ENCODE results near the gene MCU.
"Not testable (repeated sequence)": the region's sequence is repeated elsewhere in the genome, so short reads cannot be mapped to it uniquely, and the experiment has no call there.

Gene MCU

DNA sequence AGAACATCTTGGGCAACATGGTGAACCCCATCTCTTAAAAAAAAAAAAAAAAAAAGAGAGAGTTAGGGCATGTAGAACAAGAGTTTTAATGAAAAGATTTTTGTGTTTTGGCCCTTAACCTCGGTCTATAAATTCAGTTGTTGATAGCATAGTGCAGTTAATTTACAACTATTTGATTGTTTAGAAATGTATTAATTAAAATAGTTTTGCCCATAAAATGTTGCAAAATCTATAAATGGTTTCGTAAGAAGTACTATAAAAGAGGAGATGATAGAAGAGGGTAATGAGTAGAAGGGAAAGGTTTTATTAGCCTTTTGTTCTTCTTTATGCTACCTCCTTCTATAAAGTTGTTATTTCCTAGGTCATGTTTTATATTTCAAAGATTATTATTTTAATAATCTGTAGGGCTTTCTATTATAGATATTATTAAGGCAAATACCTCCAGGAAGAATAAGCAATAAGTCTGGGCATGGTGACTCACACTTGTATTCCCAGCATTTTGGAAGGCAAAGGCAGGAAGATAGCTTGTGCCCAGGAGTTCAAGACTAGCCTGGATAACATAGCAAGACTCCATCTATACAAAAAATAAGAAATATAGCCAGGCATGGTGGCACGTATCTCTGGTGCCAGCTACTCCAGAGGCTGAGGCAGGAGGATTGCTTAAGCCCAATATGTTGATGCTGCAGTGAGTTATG, 73.3 kb downstream of the MCU start:
- Histone ChIP-seq H3K9me3 (no peaks in the 10 kb centered on the region), H3K4me3 (no peak overlapping the region), H3K4me1 (no peaks in the 10 kb centered on the region), H3K36me3 (replicated peaks) (no peaks in the 10 kb centered on the region), H3K27me3 (ENCODE audit: low read depth) (no peaks in the 10 kb centered on the region)
- in situ Hi-C loops (cut with MboI; ENCODE audit: low sequenced_read_pairs) = no loop called here
- no peak for DNase-seq (ENCODE audit: low spot score in 2 of 2)

GRCh38 chr10:72771195-72771594, 79.3 kb downstream of the MCU start:
- H3K36me3 ChIP-seq (replicated peaks); H3K4me1 ChIP-seq; H3K4me3 ChIP-seq; in situ Hi-C loops (cut with MboI; ENCODE audit: low sequenced_read_pairs); H3K9me3 ChIP-seq; H3K27me3 ChIP-seq (ENCODE audit: low read depth); DNase-seq (ENCODE audit: low spot score in 2 of 2): not testable (repeated sequence)

- Histone ChIP-seq H3K27me3 (ENCODE audit: low read depth) (no peaks in the 10 kb centered on the region), H3K4me3 (no peak overlapping the region), H3K4me1 (no peaks in the 10 kb centered on the region), H3K36me3 (replicated peaks) (no peaks in the 10 kb centered on the region), H3K9me3 (no peaks in the 10 kb centered on the region)
- in situ Hi-C loops (cut with MboI; ENCODE audit: low sequenced_read_pairs) = no loop called here
- peak in 1 of 2 experiments; percentile 23 for DNase-seq (ENCODE audit: low spot score in 2 of 2)
Observed at GRCh38 chr10:72772031-72772430, 80.1 kb downstream of the MCU start.

DNA sequence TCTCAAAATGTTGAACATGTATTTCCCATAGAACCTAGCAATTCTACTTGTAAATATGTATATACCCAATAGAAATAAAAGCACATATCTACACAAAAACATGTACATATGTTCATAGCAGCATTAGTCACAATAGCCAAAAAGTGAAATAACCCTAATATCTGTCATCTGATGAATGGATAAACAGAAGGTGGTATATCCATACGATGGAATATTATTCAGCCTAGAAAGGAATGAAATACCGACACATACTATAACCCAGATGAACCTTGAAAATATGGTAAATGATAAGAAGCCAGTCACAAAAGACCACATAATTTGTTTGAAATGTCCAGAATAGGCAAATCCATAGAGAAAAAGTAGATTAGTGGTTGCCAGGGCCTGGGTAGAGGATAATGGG, 87.9 kb downstream of the MCU start:
- Histone ChIP-seq H3K36me3 (replicated peaks) (no peaks in the 10 kb centered on the region), H3K4me1 (peaks cover 35% of the 10 kb centered on the region), H3K4me3 (no peak overlapping the region), H3K9me3 (no peaks in the 10 kb centered on the region), H3K27me3 (ENCODE audit: low read depth) (no peaks in the 10 kb centered on the region)
- DNase-seq (ENCODE audit: low spot score in 2 of 2) = no peak
- in situ Hi-C loops (cut with MboI; ENCODE audit: low sequenced_read_pairs) = no loop called here

DNA sequence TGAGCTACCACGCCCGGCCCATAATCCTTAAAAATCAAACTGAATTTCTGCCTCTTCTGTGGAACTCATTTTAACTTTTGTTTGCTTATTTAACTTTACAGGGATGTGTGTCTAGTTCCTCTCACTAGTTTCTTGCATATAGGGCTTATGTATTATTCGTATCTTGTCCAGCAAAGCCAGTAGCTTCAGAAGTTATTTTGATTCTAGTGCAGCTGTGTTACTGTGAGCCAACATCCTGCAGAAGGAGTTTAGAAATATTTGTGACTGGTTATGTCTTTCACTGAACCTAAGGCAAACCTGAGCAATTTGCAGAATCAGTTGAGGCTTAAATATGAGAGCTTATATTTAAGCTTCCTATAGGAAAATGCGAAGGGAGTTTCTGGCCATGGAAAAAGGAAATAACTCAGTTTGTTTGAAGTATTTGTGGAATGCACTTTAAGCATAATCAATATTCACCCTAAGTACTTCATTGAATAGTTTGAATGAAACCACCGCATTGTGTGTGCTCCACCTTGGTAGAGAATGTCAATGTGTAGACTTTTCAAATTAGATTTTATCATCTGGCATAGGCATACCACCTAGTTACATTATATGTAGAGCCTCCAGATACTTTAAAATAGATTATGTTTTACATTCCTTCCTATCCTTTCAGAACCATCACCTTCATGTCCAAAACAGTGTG, 90.8 kb downstream of the MCU start:
- no peaks in the 10 kb centered on the region for H3K36me3 ChIP-seq (replicated peaks)
- H3K4me3 ChIP-seq = no peak overlapping the region
- H3K4me1 ChIP-seq = peaks cover 46% of the 10 kb centered on the region
- no peaks in the 10 kb centered on the region for H3K27me3 ChIP-seq (ENCODE audit: low read depth)
- peak in 1 of 2 experiments; percentile 78 for DNase-seq (ENCODE audit: low spot score in 2 of 2)
- in situ Hi-C loops (cut with MboI; ENCODE audit: low sequenced_read_pairs) = no loop called here
- H3K9me3 ChIP-seq = no peaks in the 10 kb centered on the region

GRCh38 chr10:72783410-72783833, 91.5 kb downstream of the MCU start:
- Histone ChIP-seq H3K27me3 (ENCODE audit: low read depth) (no peaks in the 10 kb centered on the region), H3K4me1 (peaks cover 46% of the 10 kb centered on the region), H3K9me3 (no peaks in the 10 kb centered on the region), H3K36me3 (replicated peaks) (no peaks in the 10 kb centered on the region), H3K4me3 (no peak overlapping the region)
- in situ Hi-C loops (cut with MboI; ENCODE audit: low sequenced_read_pairs) = no loop called here
- DNase-seq (ENCODE audit: low spot score in 2 of 2) = no peak

GRCh38 chr10:72784551-72785351, 92.8 kb downstream of the MCU start:
- Histone ChIP-seq H3K4me1 (peaks cover 40% of the 10 kb centered on the region), H3K27me3 (ENCODE audit: low read depth) (no peaks in the 10 kb centered on the region), H3K4me3 (no peak overlapping the region), H3K36me3 (replicated peaks) (no peaks in the 10 kb centered on the region), H3K9me3 (no peaks in the 10 kb centered on the region)
- DNase-seq (ENCODE audit: low spot score in 2 of 2) = peak; percentile 57 to 74
- in situ Hi-C loops (cut with MboI; ENCODE audit: low sequenced_read_pairs) = no loop called here

- peaks cover 43% of the 10 kb centered on the region for H3K4me1 ChIP-seq
Observed at GRCh38 chr10:72785409-72785808, 93.5 kb downstream of the MCU start.

DNA sequence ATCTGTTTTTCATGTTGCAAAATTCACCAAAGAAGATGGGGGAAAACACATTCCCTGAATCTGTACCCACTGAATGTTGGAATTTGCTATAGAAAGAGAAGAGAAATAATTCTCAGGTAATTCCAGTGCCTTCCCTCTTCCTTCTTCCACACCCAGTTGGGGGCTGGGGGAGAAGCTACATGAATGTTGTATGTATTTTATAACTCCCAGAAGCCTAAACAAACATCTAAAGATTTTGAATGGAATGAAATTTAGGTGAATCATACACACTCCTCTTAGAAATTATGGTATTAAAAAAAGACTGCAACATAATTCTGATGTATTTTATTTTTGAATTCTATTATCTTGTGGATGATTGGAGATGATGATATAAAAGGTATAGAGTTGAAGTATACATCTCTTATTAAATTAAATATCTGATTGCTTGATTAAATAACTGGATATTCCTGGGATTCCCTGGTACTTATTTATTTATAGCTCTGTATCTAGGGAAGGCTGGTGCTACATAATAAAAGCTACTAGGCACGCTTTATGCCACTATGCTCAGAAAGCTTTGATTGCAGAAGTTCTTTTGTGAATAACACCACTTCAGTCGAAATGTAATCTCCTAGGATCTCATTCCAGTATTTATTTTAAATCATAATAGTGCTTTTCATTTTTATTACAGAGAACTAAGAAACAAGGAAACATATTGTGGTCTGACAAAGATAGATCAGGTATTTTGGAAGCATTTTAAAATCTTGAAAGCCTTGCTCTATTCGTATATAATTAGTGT, 98.5 kb downstream of the MCU start:
- Histone ChIP-seq H3K9me3 (no peaks in the 10 kb centered on the region), H3K36me3 (replicated peaks) (no peaks in the 10 kb centered on the region), H3K4me1 (peaks cover 33% of the 10 kb centered on the region), H3K4me3 (no peak overlapping the region), H3K27me3 (ENCODE audit: low read depth) (no peaks in the 10 kb centered on the region)
- DNase-seq (ENCODE audit: low spot score in 2 of 2) = peak in 1 of 2 experiments; percentile 71
- in situ Hi-C loops (cut with MboI; ENCODE audit: low sequenced_read_pairs) = no loop called here

More at GRCh38 chr10:72785409-72785808, 93.5 kb downstream of the MCU start:
- no peak for DNase-seq (ENCODE audit: low spot score in 2 of 2)
- Histone ChIP-seq H3K9me3 (no peaks in the 10 kb centered on the region), H3K36me3 (replicated peaks) (no peaks in the 10 kb centered on the region), H3K4me3 (no peak overlapping the region), H3K27me3 (ENCODE audit: low read depth) (no peaks in the 10 kb centered on the region)
- in situ Hi-C loops (cut with MboI; ENCODE audit: low sequenced_read_pairs) = no loop called here

- in situ Hi-C loops (cut with MboI; ENCODE audit: low sequenced_read_pairs) = no loop called here
- no peak for DNase-seq (ENCODE audit: low spot score in 2 of 2)
- Histone ChIP-seq H3K4me1 (peaks cover 27% of the 10 kb centered on the region), H3K9me3 (no peaks in the 10 kb centered on the region), H3K27me3 (ENCODE audit: low read depth) (no peaks in the 10 kb centered on the region), H3K36me3 (replicated peaks) (no peaks in the 10 kb centered on the region), H3K4me3 (no peak overlapping the region)
Observed at GRCh38 chr10:72792288-72792687, 100.3 kb downstream of the MCU start.

DNA sequence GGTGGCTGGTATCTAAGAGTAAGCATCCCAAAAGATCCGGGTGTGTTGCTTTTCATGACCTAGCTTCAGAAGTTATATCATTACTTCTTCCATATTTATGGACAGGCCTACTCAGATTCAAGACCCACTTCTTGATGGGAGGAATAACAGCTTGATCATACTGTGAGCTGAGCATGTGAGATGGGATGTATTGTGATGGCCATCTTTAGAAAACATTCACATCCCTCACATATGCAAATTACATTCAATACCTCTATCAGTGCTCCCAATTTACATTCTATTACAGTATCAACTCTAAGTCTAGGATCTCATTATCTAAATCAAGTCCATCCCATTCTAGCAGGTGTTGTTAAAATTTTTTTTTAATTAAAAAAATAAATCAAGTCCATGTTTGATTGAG, 101.8 kb downstream of the MCU start:
- no peaks in the 10 kb centered on the region for H3K36me3 ChIP-seq (replicated peaks)
- H3K4me3 ChIP-seq = no peak overlapping the region
- in situ Hi-C loops (cut with MboI; ENCODE audit: low sequenced_read_pairs) = no loop called here
- H3K9me3 ChIP-seq = no peaks in the 10 kb centered on the region
- no peaks in the 10 kb centered on the region for H3K27me3 ChIP-seq (ENCODE audit: low read depth)
- DNase-seq (ENCODE audit: low spot score in 2 of 2) = no peak
- peaks cover 27% of the 10 kb centered on the region for H3K4me1 ChIP-seq

- Histone ChIP-seq H3K4me1 (peaks cover 27% of the 10 kb centered on the region), H3K4me3 (no peak overlapping the region), H3K9me3 (no peaks in the 10 kb centered on the region), H3K27me3 (ENCODE audit: low read depth) (no peaks in the 10 kb centered on the region), H3K36me3 (replicated peaks) (no peaks in the 10 kb centered on the region)
- no peak for DNase-seq (ENCODE audit: low spot score in 2 of 2)
- in situ Hi-C loops (cut with MboI; ENCODE audit: low sequenced_read_pairs) = no loop called here
Observed at GRCh38 chr10:72794260-72794659, 102.3 kb downstream of the MCU start.

DNA sequence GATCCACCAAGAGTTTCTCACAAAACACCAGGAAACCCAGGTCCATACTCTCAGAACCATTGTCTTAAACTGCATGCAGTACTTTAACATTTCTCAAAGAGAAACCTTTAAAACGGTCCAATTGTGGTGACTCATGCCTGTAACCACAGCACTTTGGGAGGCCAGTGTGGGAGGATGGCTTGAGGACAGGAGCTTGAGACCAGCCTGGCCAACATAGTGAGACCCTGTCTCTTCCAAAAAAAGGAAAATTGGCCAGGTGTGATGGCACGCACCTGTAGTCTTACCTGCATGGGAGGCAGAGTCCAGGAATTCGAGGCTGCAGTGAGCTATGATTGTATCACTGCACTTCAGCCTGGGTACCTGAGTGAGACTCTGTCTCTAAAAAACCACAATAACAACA, 104.1 kb downstream of the MCU start:
- H3K4me3 ChIP-seq = no peak overlapping the region
- peaks cover 26% of the 10 kb centered on the region for H3K4me1 ChIP-seq
- in situ Hi-C loops (cut with MboI; ENCODE audit: low sequenced_read_pairs) = no loop called here
- H3K27me3 ChIP-seq (ENCODE audit: low read depth) = no peaks in the 10 kb centered on the region
- H3K9me3 ChIP-seq = no peaks in the 10 kb centered on the region
- DNase-seq (ENCODE audit: low spot score in 2 of 2) = no peak
- no peaks in the 10 kb centered on the region for H3K36me3 ChIP-seq (replicated peaks)

All from HAP-1 (cell line).